Suprapubic skin (tissue), 4 donors: Measurements from ENCODE around the gene KCND2.

ENCODE experiments used
- CTCF ChIP-seq, 2 donors: fragments of 200-600 bp in 1 of 2; fragments of 450-650 bp in 1 of 2; sonication (generic) in 1 of 2; IDR thresholded peaks; one replicate each; pipeline ENCODE4 v1.5.1; 2016 to 2019; ENCODE audit warnings: antibody characterized with exemption in 2 of 2, mild to moderate bottlenecking in 1 of 2, moderate library complexity in 1 of 2
- EP300 ChIP-seq: sonication (generic); formaldehyde crosslinking; IDR thresholded peaks from one replicate; pipeline ENCODE4 v1.6.1; 2017; ENCODE audit warnings: antibody characterized with exemption
- POLR2A ChIP-seq, 2 donors: fragments of 450-650 bp; IDR thresholded peaks; one replicate each; pipeline ENCODE4 v1.6.1; 2017; ENCODE audit warnings: antibody characterized with exemption in 2 of 2, mild to moderate bottlenecking in 2 of 2, moderate library complexity in 2 of 2
- POLR2AphosphoS5 ChIP-seq, 3 donors: sonication (generic); formaldehyde crosslinking; IDR thresholded peaks; one replicate each; pipeline ENCODE4 v1.6.1; 2017; ENCODE audit warnings: antibody characterized with exemption in 3 of 3

- TF ChIP-seq CTCF (IDR thresholded peaks at IDR 0.05) (no peak), POLR2A (IDR thresholded peaks at IDR 0.05) (no peak), POLR2AphosphoS5 (IDR thresholded peaks at IDR 0.05) (no peak), EP300 (no peak)
These were observed 249.1 kb downstream of the KCND2 start for GRCh38 chr7:120521761-120522737.
